Dendritic cell treated with granulocyte-macrophage colony-stimulating factor and Interleukin-4, amounts not matched to agents 40 ng/mL and 50 ng/mL, for 4 days (primary cell): ENCODE data around the gene CASP6.
"Not testable (repeated sequence)": the region's sequence is repeated elsewhere in the genome, so short reads cannot be mapped to it uniquely, and the experiment has no call there.

Experiments
- H3K27ac Mint-ChIP-seq: one replicate; pipeline ENCODE4 v1.8.0; 2022; ENCODE audit warnings: mild to moderate bottlenecking, mixed read lengths
- H3K27me3 Mint-ChIP-seq: one replicate; pipeline ENCODE4 v1.8.0; 2022; ENCODE audit warnings: mild to moderate bottlenecking, mixed read lengths
- H3K36me3 Mint-ChIP-seq: one replicate; pipeline ENCODE4 v1.8.0; 2022; ENCODE audit warnings: low read depth, mixed read lengths
- H3K4me1 Mint-ChIP-seq: one replicate; pipeline ENCODE4 v1.8.0; 2022; ENCODE audit warnings: low read depth, mixed read lengths
- H3K4me3 Mint-ChIP-seq: one replicate; pipeline ENCODE4 v1.8.0; 2022; ENCODE audit warnings: mild to moderate bottlenecking, moderate library complexity, mixed read lengths
- H3K9me3 Mint-ChIP-seq: one replicate; pipeline ENCODE4 v1.8.0; 2022; ENCODE audit warnings: mixed read lengths
- intact Hi-C: fragments of 100-400 bp; cut with micrococcal nuclease; formaldehyde crosslinking; loops from one replicate; pipeline ENCODE4 v1.15.0; 2022

The CASP6 gene

DNA sequence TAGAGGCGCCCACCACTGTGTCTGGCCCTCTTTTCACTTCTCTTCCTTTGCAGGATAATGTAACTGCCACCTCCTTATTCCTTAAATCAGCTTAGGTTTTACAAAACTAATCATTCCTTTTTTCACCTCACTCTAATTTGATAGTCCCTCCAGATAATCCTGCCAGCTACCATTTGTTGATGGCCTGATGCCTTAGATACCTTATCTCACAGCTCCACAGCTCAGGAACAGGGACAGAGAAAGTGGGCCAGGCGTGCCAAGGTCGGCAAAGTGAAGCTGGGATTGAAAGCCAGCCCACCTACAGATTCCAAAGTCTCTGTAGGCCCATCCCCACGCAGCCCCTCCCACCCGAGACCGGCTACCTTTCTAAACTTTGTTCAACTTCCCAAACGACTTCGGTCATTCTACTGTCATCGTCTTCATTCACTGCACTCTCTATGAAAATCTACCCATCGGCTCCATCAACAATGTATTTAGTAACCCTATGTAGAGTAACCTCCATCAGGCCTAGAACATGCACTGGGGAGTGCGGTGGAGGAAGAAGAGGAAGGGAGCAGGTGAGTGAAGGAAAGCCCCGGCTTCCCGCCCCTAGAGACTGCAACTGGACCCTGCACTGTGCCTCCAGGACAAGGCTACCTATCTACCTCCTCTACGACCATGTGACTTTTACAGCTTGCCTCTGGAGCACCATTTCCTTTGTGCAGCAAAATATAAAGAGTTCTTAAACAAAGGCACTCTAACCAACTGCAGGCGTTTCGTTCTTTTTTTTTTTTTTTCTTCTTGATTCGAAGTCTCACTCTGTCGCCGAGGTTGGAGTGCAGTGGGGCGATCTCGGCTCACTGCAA is 1.5 kb downstream of the CASP6 start:
- H3K4me3 Mint-ChIP-seq = peak overlapping the region; percentile 83
- peak overlapping the region; percentile 92 for H3K27ac Mint-ChIP-seq
- intact Hi-C loops = loop anchor here (2.0 to 10.0 kb wide), 5 partner anchors 29 to 273 kb away; partner anchors contain the start of genes MCUB, PLA2G12A and SEC24B
- peaks cover 2% of the 10 kb centered on the region for H3K27me3 Mint-ChIP-seq
- H3K36me3 Mint-ChIP-seq = peaks cover 40% of the 10 kb centered on the region
- peaks cover 32% of the 10 kb centered on the region for H3K4me1 Mint-ChIP-seq
- H3K9me3 Mint-ChIP-seq = no peaks in the 10 kb centered on the region

DNA sequence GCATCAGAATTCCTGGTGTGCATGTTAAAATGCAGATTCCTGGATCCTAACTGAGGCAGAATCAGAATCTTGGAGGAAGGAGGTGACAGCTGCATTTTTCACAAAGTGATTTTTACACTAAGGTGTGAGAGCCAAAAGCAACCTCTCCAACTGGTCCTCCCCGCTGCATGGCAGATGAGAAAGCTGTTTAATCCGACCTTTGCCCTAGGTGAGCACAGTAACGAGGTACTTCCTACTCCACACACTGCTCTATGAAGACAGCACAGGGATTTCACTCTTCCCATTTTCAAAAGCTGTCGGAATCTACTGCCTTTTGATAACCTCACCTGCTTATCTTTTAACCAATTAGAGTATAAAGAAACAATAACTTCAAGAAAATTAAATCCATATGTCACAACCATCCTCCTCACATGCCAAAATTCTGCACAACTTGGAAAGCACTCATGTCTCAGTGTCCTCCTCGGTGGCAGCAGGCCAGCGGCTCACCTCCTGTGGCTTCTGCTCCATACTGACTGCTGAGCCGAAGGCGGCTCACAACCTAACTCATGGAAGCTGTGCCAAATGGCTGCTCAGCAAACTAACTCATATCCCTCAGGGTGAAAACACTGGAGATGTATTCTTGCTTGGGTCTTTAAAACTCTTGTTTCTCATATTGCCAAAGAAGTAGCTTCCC is 3.6 kb downstream of the CASP6 start:
- Mint-ChIP-seq H3K27ac (no peak overlapping the region), H3K4me3 (no peak overlapping the region), H3K36me3 (peaks cover 46% of the 10 kb centered on the region), H3K9me3 (no peaks in the 10 kb centered on the region), H3K27me3 (peaks cover 2% of the 10 kb centered on the region), H3K4me1 (peaks cover 32% of the 10 kb centered on the region)
- intact Hi-C loops = loop anchor here (5.0 to 10.0 kb wide), 3 partner anchors 137 to 275 kb away; partner anchors contain the start of genes MCUB and SEC24B

DNA sequence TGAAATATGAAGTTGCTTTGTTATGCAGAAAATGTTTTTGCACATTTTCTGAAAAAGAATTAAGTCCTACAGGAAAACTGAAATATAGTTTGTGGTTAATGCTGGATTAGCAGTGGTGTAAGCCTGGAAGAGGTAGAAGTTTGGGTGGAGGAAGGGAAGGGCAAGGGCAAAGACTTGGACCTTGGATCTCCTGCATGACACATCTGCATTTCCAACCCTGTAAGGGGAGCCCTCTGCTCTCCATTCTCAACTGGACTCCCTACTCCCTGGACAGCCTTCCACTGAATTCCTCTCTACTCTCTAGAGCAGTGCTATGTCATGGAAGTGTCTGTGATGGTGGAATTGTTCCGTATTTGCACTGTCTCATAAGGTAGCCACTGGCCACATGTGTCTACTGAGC is 4.6 kb downstream of the CASP6 start:
- H3K9me3 Mint-ChIP-seq = no peaks in the 10 kb centered on the region
- intact Hi-C loops = no loop called here
- no peak overlapping the region for H3K4me3 Mint-ChIP-seq
- peaks cover 2% of the 10 kb centered on the region for H3K27me3 Mint-ChIP-seq
- H3K36me3 Mint-ChIP-seq = peaks cover 56% of the 10 kb centered on the region
- H3K4me1 Mint-ChIP-seq = peaks cover 22% of the 10 kb centered on the region
- H3K27ac Mint-ChIP-seq = no peak overlapping the region

DNA sequence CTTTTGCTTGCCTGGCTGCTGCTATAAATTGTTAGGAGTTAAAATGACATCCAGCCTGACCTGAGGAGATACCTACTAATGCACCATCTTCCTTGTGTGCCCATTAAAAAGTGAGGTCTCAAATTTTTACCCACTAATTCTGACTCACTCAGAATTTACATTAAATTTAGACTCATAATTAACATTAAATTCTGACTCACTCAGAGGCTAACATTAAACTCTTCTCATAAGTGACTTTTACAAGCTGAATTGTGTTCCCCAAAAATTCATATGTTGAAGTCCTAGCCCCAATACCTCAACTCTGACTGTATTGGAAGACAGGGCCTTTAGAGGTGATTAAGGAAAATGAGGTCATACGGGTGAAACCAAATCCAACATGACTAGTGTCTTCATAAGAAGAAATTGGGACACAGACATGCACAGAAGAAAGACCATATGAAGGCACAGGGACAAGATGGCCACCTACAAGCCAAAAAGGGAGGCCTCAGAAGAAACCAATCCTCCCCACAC is 11.8 kb downstream of the CASP6 start:
- no peak overlapping the region for H3K27ac Mint-ChIP-seq
- H3K27me3 Mint-ChIP-seq = no peaks in the 10 kb centered on the region
- H3K4me1 Mint-ChIP-seq = no peaks in the 10 kb centered on the region
- H3K4me3 Mint-ChIP-seq = no peak overlapping the region
- H3K36me3 Mint-ChIP-seq = peaks cover 74% of the 10 kb centered on the region
- no peaks in the 10 kb centered on the region for H3K9me3 Mint-ChIP-seq
- intact Hi-C loops = no loop called here

DNA sequence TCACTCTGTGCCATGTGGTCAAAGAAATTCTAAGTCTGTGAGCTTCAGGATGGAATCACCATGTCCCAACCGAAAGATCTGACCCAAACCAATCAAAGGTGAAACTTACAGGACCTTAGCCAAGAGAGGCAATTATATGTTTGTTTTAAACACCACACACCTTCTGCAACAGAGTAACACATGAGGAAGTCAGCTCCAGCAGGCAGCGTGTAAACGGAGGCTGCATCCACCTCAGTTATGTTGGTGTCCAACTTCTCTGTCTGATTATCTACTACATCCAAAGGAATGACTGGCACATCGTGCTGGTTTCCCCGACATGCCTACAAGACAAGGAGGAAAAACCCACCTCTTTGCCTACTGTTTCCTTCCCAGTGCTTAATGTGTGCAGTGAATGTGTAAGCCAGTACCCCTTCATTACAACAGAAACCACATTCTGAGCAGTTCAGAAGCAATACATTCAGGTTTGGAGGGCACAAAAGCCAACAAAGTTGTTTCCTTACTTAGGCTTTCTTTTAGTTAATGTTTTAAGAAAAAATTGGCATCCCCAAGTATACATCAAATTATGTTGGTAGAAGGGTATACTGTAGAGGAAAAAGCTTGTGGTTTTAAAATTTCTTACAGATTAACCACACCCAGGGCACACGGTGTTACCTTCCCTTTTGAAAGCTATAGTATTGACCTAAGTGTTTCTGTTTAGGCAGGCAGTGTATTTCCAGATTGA is 12.4 kb downstream of the CASP6 start:
- Mint-ChIP-seq H3K4me3 (no peak overlapping the region), H3K4me1 (no peaks in the 10 kb centered on the region), H3K36me3 (peaks cover 77% of the 10 kb centered on the region), H3K27ac (no peak overlapping the region), H3K27me3 (no peaks in the 10 kb centered on the region), H3K9me3 (no peaks in the 10 kb centered on the region)
- intact Hi-C loops = no loop called here

DNA sequence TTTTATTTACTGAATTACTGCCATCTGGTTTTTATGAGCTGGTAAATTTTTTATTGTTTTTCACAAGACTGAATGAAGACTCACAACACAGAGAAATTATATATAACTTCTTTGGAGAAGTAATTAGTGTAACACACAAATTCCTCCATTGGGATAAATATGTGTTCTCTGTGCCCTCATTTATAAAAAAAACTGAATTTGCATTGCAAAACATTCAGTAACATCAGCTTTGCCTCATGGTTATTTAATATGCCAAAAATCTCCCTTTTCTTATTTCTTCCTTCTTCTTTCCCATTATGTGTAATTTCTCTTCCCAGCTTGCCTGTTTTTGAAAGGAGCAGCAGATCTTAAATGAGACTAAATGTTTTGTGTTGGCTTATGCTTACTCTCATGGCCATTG is 18.5 kb downstream of the CASP6 start:
- intact Hi-C loops = no loop called here
- Mint-ChIP-seq H3K4me3 (no peak overlapping the region), H3K27me3 (no peaks in the 10 kb centered on the region), H3K36me3 (peaks cover 70% of the 10 kb centered on the region), H3K27ac (no peak overlapping the region), H3K4me1 (peaks cover 11% of the 10 kb centered on the region), H3K9me3 (no peaks in the 10 kb centered on the region)

DNA sequence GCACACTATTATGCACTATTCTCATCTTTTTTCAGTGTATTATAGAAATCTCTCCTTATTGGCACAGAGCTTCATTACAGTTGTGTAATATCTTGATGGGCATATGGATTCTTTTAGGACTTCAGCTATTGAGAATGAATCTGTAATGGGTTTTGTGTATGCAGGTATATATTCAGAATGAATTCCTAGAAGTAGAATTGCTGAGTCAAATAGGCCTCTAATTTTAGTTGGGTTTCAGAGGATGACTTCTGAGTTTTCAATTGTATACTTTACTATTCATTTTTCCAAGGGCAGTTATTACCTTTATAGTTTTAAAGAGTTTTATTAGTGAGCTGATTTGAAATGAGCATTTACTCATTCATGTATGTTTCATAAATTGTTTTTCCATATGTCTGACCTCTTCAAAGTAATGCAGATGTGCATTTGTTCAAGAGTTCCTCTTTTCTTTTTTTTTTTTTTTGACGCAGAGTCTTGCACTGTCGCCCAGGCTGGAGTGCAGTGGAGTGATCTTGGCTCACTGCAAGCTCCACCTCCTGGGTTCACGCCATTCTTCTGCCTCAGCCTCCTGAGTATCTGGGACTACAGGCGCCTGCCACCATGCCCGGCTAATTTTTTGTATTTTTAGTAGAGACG is 19.5 kb downstream of the CASP6 start:
- Mint-ChIP-seq H3K27me3 (no peaks in the 10 kb centered on the region), H3K4me1 (peaks cover 11% of the 10 kb centered on the region), H3K9me3 (no peaks in the 10 kb centered on the region), H3K27ac (no peak overlapping the region), H3K4me3 (no peak overlapping the region), H3K36me3 (peaks cover 69% of the 10 kb centered on the region)
- intact Hi-C loops = no loop called here

DNA sequence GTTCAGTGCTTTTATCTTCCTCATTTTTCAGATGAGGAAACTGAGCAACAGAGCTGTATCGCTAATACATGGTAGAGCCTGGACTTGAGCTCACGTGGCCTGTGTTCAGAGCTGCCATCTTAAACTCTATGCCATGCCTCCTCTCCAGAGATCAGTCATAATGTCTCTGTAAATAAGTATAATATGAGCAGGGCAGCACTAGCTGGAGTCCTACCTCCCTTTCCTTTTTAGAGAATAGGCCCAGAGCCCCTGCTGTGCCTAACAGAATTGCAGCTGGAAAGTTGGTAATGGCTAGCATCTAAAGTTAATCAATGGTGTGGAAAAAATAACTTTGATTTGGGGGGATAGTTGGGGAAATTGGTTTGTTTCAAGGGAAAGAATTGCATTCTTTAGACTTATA is 20.4 kb downstream of the CASP6 start:
- Mint-ChIP-seq H3K9me3 (no peaks in the 10 kb centered on the region), H3K36me3 (peaks cover 70% of the 10 kb centered on the region), H3K27me3 (no peaks in the 10 kb centered on the region), H3K27ac (no peak overlapping the region), H3K4me1 (peaks cover 11% of the 10 kb centered on the region), H3K4me3 (no peak overlapping the region)
- intact Hi-C loops = no loop called here

DNA sequence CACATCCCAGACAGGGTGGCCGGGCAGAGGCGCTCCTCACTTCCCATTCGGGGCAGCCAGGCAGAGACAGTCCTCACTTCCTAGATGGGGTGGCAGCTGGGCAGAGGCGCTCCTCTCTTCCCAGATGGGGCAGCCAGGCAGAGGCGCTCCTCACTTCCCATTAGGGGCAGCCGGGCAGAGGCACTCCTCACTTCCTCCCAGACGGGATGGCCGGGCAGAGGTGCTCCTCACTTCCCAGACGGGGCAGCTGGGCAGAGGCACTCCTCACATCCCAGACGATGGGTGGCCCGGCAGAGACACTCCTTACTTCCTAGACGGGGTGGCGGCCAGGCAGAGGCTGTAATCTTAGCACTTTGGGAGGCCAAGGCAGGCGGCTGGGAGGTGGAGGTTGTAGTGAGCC is 24.3 kb downstream of the CASP6 start:
- H3K27ac Mint-ChIP-seq, H3K4me3 Mint-ChIP-seq, H3K4me1 Mint-ChIP-seq, intact Hi-C loops, H3K9me3 Mint-ChIP-seq, H3K27me3 Mint-ChIP-seq: not testable (repeated sequence)
- peaks cover 48% of the 10 kb centered on the region for H3K36me3 Mint-ChIP-seq

DNA sequence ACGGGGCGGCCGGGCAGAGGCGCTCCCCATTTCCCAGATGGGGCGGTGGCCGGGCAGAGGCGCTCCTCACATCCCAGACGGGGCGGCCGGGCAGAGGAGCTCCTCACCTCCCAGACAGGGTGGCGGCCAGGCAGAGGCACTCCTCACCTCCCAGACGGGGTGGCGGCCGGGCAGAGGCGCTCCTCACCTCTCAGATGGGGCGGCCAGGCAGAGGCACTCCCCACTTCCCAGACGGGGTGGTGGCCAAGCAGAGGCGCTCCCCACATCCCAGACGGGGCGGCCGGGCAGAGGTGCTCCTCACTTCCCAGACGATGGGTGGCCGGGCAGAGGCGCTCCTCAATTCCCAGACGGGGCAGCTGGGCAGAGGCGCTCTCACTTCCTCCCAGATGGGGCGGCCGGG is 24.8 kb downstream of the CASP6 start:
- H3K27ac Mint-ChIP-seq, H3K9me3 Mint-ChIP-seq, H3K4me3 Mint-ChIP-seq, H3K4me1 Mint-ChIP-seq, H3K27me3 Mint-ChIP-seq, intact Hi-C loops: not testable (repeated sequence)
- H3K36me3 Mint-ChIP-seq = peaks cover 47% of the 10 kb centered on the region

DNA sequence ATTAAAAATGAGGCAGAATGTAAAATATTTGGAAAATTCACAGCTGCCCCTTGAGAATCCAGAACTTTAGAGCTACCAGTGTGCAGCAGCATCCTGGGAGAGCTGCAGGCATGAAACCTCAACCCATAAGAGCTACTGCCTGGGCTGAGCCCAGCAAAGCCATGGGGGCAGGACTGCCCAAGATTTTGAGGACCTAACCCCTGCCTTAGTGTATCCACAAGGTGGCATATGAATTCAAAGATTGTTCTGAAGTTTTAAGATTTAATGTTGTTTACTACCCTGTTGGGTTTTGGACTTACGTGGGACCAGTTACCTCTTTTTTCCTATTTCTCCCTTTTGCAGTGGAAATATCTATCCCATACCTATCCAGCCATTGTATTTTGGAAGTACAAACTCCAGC is 26.4 kb downstream of the CASP6 start:
- H3K27me3 Mint-ChIP-seq = no peaks in the 10 kb centered on the region
- intact Hi-C loops = no loop called here
- H3K4me1 Mint-ChIP-seq = no peaks in the 10 kb centered on the region
- H3K9me3 Mint-ChIP-seq = peaks cover 10% of the 10 kb centered on the region
- H3K36me3 Mint-ChIP-seq = peaks cover 32% of the 10 kb centered on the region
- H3K27ac Mint-ChIP-seq = no peak overlapping the region
- no peak overlapping the region for H3K4me3 Mint-ChIP-seq

DNA sequence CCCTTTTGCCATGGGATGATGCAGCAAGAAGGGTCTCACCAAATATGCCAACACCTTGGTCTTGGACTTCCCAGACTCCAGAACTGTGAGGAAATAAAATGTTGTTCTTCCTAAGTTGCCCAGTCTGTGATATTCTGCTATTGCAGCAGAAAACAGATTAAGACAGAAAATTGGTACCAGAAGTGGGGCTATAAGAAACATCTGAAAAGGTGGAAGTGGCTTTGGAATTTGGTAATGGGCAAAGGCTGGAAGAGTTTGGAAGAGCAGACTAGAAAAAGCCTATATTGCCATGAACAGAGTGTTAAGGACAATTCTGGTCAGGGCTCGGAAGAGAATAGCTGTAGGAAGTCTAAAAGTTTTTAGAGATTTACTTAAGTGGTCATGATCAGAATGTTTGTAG is 27.4 kb downstream of the CASP6 start:
- intact Hi-C loops = no loop called here
- H3K27me3 Mint-ChIP-seq = no peaks in the 10 kb centered on the region
- H3K4me3 Mint-ChIP-seq = no peak overlapping the region
- H3K9me3 Mint-ChIP-seq = peaks cover 19% of the 10 kb centered on the region
- H3K27ac Mint-ChIP-seq = no peak overlapping the region
- H3K36me3 Mint-ChIP-seq = peaks cover 33% of the 10 kb centered on the region
- H3K4me1 Mint-ChIP-seq = no peaks in the 10 kb centered on the region

DNA sequence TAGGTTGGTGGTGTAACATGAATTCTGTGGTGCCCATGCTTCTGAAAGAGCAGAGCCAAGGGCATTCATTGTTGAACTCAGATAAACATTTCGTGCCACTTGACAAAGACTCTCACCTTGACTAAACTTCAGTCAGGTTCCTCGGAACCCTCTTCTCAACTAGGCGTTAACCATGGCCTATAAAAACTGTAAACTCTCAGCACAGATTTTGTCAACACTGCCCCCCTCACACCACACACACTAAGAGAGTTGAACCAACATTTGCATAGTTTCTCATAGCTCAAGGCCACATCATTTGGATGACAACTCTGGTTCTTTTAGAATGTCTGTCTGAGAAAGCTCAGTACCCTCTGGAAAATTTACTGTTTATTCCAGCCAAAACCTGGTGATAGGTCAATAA is 28.1 kb downstream of the CASP6 start:
- Mint-ChIP-seq H3K9me3 (peaks cover 20% of the 10 kb centered on the region), H3K27ac (no peak overlapping the region), H3K4me1 (no peaks in the 10 kb centered on the region), H3K27me3 (no peaks in the 10 kb centered on the region), H3K4me3 (no peak overlapping the region), H3K36me3 (peaks cover 39% of the 10 kb centered on the region)
- intact Hi-C loops = no loop called here
